Ishikawa (cell line): Measurements from ENCODE around the gene MYH7B.

Source experiments
- CEBPB ChIP-seq: IDR thresholded peaks from 2 replicates; pipeline ENCODE4 v1.6.1; 2012
- CREB1 ChIP-seq: IDR thresholded peaks from 2 replicates; pipeline ENCODE4 v1.6.1; 2012; ENCODE audit warnings: low read depth
- EGR1 ChIP-seq: IDR thresholded peaks from 2 replicates; pipeline ENCODE4 v1.6.1; 2012
- EP300 ChIP-seq: IDR thresholded peaks from 2 replicates; pipeline ENCODE4 v1.6.1; 2012; ENCODE audit warnings: borderline replicate concordance
- NFIC ChIP-seq: IDR thresholded peaks from 2 replicates; pipeline ENCODE4 v1.6.1; 2012
- RAD21 ChIP-seq: IDR thresholded peaks from 2 replicates; pipeline ENCODE4 v1.6.1; 2012; ENCODE audit warnings: low read depth
- TAF1 ChIP-seq: IDR thresholded peaks from 2 replicates; pipeline ENCODE4 v1.6.1; 2012; ENCODE audit warnings: low read depth, mild to moderate bottlenecking
- TCF12 ChIP-seq: IDR thresholded peaks from 2 replicates; pipeline ENCODE4 v1.6.1; 2012; ENCODE audit warnings: low read depth
- TEAD4 ChIP-seq: IDR thresholded peaks from 2 replicates; pipeline ENCODE4 v1.6.1; 2012
- YY1 ChIP-seq: IDR thresholded peaks from 2 replicates; pipeline ENCODE4 v1.6.1; 2012; ENCODE audit warnings: low read depth
- ZBTB7A ChIP-seq: IDR thresholded peaks from 2 replicates; pipeline ENCODE4 v1.6.1; 2012; ENCODE audit warnings: low read depth
- TF ChIP-seq, protein P1 (sequence below): IDR thresholded peaks from 2 replicates; pipeline ENCODE4 v1.6.1; 2012; ENCODE audit warnings: low read depth, mild to moderate bottlenecking

DNA sequence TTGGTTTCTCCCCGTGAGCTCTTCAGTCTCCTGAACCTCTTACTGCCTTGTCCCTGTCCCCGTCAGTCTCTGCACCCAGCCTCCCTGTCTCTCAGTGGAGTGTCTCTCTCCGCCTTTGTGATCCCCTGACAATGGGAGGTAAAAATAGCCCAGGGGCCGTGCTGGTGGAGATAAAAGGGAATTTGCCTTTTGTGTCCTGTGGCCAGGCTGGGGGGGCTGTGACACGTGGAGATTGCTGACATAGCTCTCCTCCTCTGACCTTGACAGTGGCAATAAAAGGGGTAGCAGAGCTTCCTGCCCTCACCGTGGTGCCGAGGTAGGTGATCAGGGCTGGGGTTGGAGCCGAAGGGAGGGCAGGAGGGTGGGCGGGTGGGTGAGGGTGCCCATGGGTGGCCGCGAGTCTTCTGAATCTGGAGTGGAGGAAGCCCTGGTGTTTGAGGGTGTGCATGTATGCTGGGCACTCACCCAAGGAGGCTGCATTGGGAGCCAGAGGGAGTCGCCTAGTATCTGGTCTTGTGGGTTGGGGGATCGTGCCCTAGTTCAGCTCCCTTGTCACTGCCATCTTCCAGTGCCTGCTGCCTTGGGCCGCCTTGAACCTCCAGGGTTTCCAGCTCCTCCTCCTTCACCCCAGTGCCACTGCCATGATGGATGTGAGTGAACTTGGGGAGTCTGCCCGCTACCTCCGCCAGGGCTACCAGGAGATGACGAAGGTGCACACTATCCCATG lies 21.9 kb downstream of the MYH7B start:
- TF ChIP-seq RAD21 (no peak), CREB1 (no peak), EGR1 (no peak), ZBTB7A (no peak), CEBPB (no peak), TAF1 (no peak), TEAD4 (no peak), EP300 (no peak), TCF12 (no peak), YY1 (no peak), NFIC (no peak)
- TF ChIP-seq, protein P1, sequence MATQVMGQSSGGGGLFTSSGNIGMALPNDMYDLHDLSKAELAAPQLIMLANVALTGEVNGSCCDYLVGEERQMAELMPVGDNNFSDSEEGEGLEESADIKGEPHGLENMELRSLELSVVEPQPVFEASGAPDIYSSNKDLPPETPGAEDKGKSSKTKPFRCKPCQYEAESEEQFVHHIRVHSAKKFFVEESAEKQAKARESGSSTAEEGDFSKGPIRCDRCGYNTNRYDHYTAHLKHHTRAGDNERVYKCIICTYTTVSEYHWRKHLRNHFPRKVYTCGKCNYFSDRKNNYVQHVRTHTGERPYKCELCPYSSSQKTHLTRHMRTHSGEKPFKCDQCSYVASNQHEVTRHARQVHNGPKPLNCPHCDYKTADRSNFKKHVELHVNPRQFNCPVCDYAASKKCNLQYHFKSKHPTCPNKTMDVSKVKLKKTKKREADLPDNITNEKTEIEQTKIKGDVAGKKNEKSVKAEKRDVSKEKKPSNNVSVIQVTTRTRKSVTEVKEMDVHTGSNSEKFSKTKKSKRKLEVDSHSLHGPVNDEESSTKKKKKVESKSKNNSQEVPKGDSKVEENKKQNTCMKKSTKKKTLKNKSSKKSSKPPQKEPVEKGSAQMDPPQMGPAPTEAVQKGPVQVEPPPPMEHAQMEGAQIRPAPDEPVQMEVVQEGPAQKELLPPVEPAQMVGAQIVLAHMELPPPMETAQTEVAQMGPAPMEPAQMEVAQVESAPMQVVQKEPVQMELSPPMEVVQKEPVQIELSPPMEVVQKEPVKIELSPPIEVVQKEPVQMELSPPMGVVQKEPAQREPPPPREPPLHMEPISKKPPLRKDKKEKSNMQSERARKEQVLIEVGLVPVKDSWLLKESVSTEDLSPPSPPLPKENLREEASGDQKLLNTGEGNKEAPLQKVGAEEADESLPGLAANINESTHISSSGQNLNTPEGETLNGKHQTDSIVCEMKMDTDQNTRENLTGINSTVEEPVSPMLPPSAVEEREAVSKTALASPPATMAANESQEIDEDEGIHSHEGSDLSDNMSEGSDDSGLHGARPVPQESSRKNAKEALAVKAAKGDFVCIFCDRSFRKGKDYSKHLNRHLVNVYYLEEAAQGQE, result no peak
